ENCODE measurements around the gene CDC14A. TPM values are rescaled to one million over a fixed set of nuclear protein-coding genes. Genes with fewer than 3 reads are reported as not detected.
A peak's percentile ranks its signal among the peaks of the same experiment; 100 is the strongest.

Gene CDC14A
- total and polyA plus RNA-seq, 5 experiments from 2014 or later, result 17.1 to 63.4 (median 31.5) TPM

DNA sequence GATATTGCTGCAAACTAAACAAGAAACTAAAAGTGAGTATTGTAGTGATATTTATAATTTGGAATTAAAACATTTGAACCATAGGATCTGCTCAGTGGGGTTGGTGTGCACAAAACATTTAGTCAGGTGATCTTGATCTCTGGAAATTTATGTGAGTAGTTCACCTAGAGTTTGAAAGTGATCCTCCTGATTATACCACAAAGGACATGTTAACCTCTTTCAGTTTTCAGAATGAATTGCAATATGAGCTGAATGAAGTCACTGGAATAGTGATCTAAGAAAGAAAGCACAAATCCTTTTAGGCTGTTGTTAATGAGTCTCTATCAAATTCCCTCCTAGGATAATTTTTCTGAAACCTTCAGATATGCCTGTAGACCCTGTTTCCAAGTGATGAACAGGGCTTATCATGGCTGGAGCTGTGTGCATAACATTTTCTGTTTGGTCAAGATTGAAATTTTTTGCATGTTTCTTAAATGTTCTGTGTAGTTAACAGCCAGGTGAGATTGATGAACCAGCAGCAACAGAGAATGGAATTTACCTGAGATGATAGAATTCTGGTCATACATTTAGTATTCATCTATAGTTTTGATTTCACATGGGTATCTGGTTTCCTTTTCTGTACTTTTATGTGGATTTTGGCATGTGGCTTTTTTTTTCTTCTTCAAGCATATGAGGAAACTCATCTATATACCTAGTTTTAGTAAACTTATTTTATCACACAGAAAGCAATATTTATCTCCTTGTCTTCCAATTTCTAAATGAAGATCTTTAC, 25.5 kb downstream of the CDC14A start:
- H3K4me3 Mint-ChIP-seq, result peak overlapping the region in 9 of 10 donors; percentile 2 to 70 (median 49)
- H3K27me3 Mint-ChIP-seq, result no peaks in the 10 kb centered on the region
- H3K27ac Mint-ChIP-seq, result peak overlapping the region in 7 of 10 donors; percentile 58 to 91 (median 86)
- POLR2A ChIA-PET, result interaction anchor here (1.0 kb wide), 1 partner anchor 17 kb away, joined by 4 read pairs; no protein-coding TSS in a partner anchor
- peaks cover 0 to 4% (median under 1%) of the 10 kb centered on the region in 9 donors for H3K9me3 Mint-ChIP-seq
- DNase-seq (peak in 2 of 10 donors; percentile 39 to 47), ATAC-seq (peak; percentile 52 to 70)
- H3K36me3 Mint-ChIP-seq, result peaks cover 8 to 47% (median 17%) of the 10 kb centered on the region in 3 donors
- peaks cover 33 to 77% (median 69%) of the 10 kb centered on the region in 4 donors for H3K4me1 Mint-ChIP-seq

DNA sequence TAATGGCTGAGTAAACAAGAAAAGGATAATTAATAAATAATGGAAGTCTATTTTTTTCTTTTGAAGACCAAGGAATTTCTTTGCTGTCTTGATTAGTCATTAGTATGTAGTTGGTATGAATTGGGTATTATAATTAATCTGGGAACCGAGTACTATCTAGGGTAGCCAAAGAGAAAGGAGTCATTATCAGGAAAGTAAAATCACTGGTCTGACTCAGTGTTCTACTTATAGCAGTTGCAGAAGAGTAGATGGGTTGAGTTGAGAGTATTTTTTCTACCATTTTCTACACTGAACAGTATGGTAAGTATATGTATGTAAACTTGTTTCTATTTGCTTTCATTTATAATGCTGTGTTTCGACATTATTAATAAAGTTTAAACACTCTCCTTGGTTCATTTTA, 26.6 kb downstream of the CDC14A start:
- peak overlapping the region in 5 of 10 donors; percentile 7 to 87 (median 72) for H3K27ac Mint-ChIP-seq
- peaks cover 34 to 80% (median 74%) of the 10 kb centered on the region in 4 donors for H3K4me1 Mint-ChIP-seq
- POLR2A ChIA-PET, result no interaction called here
- peaks cover 8 to 51% (median 22%) of the 10 kb centered on the region in 3 donors for H3K36me3 Mint-ChIP-seq
- H3K9me3 Mint-ChIP-seq, result peaks cover 0 to 4% (median 0%) of the 10 kb centered on the region in 9 donors
- ATAC-seq (no peak), DNase-seq (no peak)
- H3K4me3 Mint-ChIP-seq, result peak overlapping the region in 1 of 10 donors; percentile 29
- no peaks in the 10 kb centered on the region for H3K27me3 Mint-ChIP-seq

- no peaks in the 10 kb centered on the region for H3K9me3 Mint-ChIP-seq
- no peaks in the 10 kb centered on the region for H3K27me3 Mint-ChIP-seq
- H3K4me1 Mint-ChIP-seq, result peaks cover 34 to 88% (median 81%) of the 10 kb centered on the region in 4 donors
- H3K36me3 Mint-ChIP-seq, result peaks cover 0 to 52% (median 15%) of the 10 kb centered on the region in 3 donors
- ATAC-seq (no peak), DNase-seq (no peak)
- peak overlapping the region; percentile 3 to 87 (median 30) for H3K27ac Mint-ChIP-seq
- H3K4me3 Mint-ChIP-seq, result peak overlapping the region in 2 of 10 donors; percentile 0 to 5
- POLR2A ChIA-PET, result interaction anchor here (0.9 to 2.8 kb wide), 5 partner anchors 11 to 34 kb away, joined by 3 to 10 read pairs (median 4); no protein-coding TSS in a partner anchor
Measured at GRCh38 chr1:100380635-100381034, 28.3 kb downstream of the CDC14A start.

DNA sequence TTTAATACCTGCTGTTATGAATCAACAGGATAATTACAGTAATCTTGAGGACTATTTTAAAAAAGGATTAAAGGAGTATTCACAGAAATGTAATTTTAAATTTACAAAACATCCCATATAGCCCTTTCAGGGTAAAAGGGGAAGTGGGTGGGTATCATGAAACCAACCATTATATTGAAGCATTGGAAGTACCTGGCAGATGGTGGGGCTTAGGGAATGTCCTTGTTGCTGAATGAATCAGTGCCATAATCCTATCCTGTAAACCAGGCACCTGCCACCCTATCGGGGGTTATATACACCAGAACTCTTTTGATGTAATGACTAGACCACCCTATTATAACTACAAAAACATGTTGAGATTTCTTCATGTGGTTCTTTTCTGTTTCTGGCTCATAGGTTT, 30.4 kb downstream of the CDC14A start:
- DNase-seq (peak in 1 of 10 donors; percentile 24), ATAC-seq (peak; percentile 17 to 47)
- POLR2A ChIA-PET, result interaction anchor here (1.0 to 2.8 kb wide), 4 partner anchors 9 to 69 kb away, joined by 3 to 10 read pairs (median 5); no protein-coding TSS in a partner anchor
- Mint-ChIP-seq H3K27ac (peak overlapping the region in 9 of 10 donors; percentile 60 to 87 (median 81)), H3K4me1 (peaks cover 34 to 88% (median 82%) of the 10 kb centered on the region in 4 donors), H3K9me3 (no peaks in the 10 kb centered on the region), H3K4me3 (peak overlapping the region in 7 of 10 donors; percentile 4 to 68 (median 52)), H3K36me3 (peaks cover 0 to 50% (median 15%) of the 10 kb centered on the region in 3 donors), H3K27me3 (no peaks in the 10 kb centered on the region)

- Mint-ChIP-seq H3K36me3 (peaks cover 0 to 40% (median 13%) of the 10 kb centered on the region in 3 donors), H3K4me1 (peaks cover 33 to 89% (median 82%) of the 10 kb centered on the region in 4 donors), H3K9me3 (no peaks in the 10 kb centered on the region), H3K27ac (peak overlapping the region in 9 of 10 donors; percentile 60 to 87 (median 79)), H3K27me3 (no peaks in the 10 kb centered on the region), H3K4me3 (peak overlapping the region in 4 of 10 donors; percentile 17 to 67 (median 30))
- POLR2A ChIA-PET, result interaction anchor here (0.6 to 1.6 kb wide), 5 partner anchors 25 to 117 kb away, joined by 3 to 5 read pairs (median 4); partner anchors contain the start of gene CDC14A
- DNase-seq (no peak), ATAC-seq (no peak)
Measured at GRCh38 chr1:100383743-100384405, 31.6 kb downstream of the CDC14A start.

DNA sequence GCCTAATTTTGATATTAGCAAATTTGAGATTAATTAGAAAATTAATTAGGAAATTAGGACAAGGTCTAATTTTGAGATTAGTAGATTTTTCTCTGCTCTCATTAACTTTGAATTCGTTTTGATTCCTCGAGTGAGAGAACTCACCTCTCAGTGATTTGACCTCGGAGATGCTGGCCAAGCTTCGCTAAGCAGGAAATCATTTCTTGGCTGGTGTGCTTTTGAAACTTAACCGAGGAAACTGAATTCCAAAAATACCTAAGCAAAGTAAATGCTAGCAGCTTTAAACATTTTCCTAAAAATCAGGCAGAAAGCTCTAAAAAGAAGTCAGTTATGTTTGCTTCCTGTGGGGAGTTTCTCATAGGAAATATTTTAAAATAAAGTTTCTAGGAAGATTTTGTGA, 34.9 kb downstream of the CDC14A start:
- peaks cover 26 to 92% (median 83%) of the 10 kb centered on the region in 4 donors for H3K4me1 Mint-ChIP-seq
- ATAC-seq, result no peak
- no peak for DNase-seq
- H3K4me3 Mint-ChIP-seq, result peak overlapping the region; percentile 56 to 80 (median 70)
- peak overlapping the region; percentile 78 to 96 (median 90) for H3K27ac Mint-ChIP-seq
- no peaks in the 10 kb centered on the region for H3K9me3 Mint-ChIP-seq
- H3K27me3 Mint-ChIP-seq, result no peaks in the 10 kb centered on the region
- peaks cover 6 to 25% (median 7%) of the 10 kb centered on the region in 3 donors for H3K36me3 Mint-ChIP-seq
- POLR2A ChIA-PET, result interaction anchor here (1.4 to 1.7 kb wide), 2 partner anchors 9 to 35 kb away, joined by 6 to 8 read pairs; partner anchors contain the start of gene CDC14A

DNA sequence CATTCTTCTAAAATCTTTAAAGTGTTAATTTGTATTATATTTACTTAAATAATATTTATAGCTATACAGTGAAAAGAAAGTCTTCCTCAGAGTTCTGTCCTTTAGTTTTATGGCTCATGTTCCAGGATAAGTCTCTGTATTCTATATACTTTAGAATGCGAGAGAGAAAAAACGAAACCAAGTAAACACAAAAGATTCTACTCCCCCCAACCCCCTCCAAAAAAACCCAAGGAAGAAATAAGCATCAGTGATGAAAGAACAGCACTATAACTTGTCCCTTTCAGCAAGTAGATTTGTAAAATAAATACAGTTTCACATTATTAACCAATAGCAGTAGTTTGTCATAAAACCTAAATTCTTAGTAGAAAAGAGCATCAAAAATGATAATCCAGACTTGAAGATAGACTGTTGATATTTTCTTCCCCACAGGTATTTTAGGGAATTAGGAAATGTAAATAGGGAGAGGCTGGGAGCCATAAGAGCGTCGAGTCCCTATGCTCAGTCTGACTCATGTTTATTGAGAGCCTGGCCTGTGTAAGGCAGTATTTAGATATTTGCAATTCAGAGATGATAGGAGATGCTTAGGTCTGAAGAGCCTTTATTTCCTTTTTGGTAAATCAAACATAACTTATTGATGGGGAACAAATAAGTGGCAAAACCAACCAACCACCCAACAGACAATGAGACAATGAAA, 35.5 kb downstream of the CDC14A start:
- Mint-ChIP-seq H3K36me3 (peaks cover 6 to 26% (median 7%) of the 10 kb centered on the region in 3 donors), H3K4me3 (peak overlapping the region; percentile 55 to 84 (median 78)), H3K27ac (peak overlapping the region; percentile 78 to 96 (median 92)), H3K27me3 (no peaks in the 10 kb centered on the region), H3K4me1 (peaks cover 27 to 92% (median 85%) of the 10 kb centered on the region in 4 donors), H3K9me3 (no peaks in the 10 kb centered on the region)
- POLR2A ChIA-PET, result interaction anchor here (1.4 to 5.1 kb wide), 3 partner anchors 9 to 35 kb away, joined by 6 to 31 read pairs (median 8); partner anchors contain the start of gene CDC14A
- ATAC-seq (no peak), DNase-seq (peak in 1 of 10 donors; percentile 29)

DNA sequence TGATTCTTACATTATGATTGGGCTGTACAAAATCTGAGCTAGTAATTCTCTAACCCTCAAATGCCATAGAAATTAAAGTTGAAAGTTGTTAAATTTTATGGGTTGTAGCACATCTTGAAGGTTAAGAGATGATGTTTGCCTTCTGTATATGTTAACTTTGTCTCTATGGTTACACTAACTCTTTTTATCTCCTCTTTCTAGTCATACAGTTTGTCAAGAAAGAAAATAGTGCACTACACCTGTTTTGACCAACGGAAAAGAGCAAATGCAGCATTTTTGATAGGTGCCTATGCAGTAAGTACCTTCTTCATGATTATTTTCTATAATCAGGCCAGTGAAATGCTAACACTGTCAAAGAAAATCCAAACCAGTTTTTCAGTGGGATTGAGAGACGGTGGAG, 38.2 kb downstream of the CDC14A start:
- peak; percentile 11 to 37 for ATAC-seq
- peak in 1 of 10 donors; percentile 38 for DNase-seq
- H3K4me3 Mint-ChIP-seq, result peak overlapping the region in 7 of 10 donors; percentile 2 to 60 (median 11)
- no peaks in the 10 kb centered on the region for H3K9me3 Mint-ChIP-seq
- peak overlapping the region; percentile 59 to 96 (median 80) for H3K27ac Mint-ChIP-seq
- H3K27me3 Mint-ChIP-seq, result no peaks in the 10 kb centered on the region
- H3K36me3 Mint-ChIP-seq, result peaks cover 6 to 27% (median 6%) of the 10 kb centered on the region in 3 donors
- POLR2A ChIA-PET, result interaction anchor here (0.8 to 5.1 kb wide), 4 partner anchors 10 to 50 kb away, joined by 3 to 31 read pairs (median 7); partner anchors contain the start of gene CDC14A
- H3K4me1 Mint-ChIP-seq, result peaks cover 37 to 92% (median 85%) of the 10 kb centered on the region in 4 donors

GRCh38 chr1:100391675-100392074, 39.4 kb downstream of the CDC14A start:
- H3K9me3 Mint-ChIP-seq, result no peaks in the 10 kb centered on the region
- peaks cover 6 to 28% (median 11%) of the 10 kb centered on the region in 3 donors for H3K36me3 Mint-ChIP-seq
- POLR2A ChIA-PET, result interaction anchor here (0.7 to 5.1 kb wide), 10 partner anchors 9 to 64 kb away, joined by 3 to 31 read pairs (median 4); partner anchors contain the start of gene CDC14A
- H3K4me3 Mint-ChIP-seq, result peak overlapping the region in 4 of 10 donors; percentile 12 to 35 (median 22)
- peak in 8 of 10 donors; percentile 25 to 71 (median 55) for DNase-seq
- ATAC-seq, result peak; percentile 76 to 89
- H3K4me1 Mint-ChIP-seq, result peaks cover 43 to 92% (median 88%) of the 10 kb centered on the region in 4 donors
- H3K27me3 Mint-ChIP-seq, result no peaks in the 10 kb centered on the region
- H3K27ac Mint-ChIP-seq, result peak overlapping the region; percentile 57 to 98 (median 88)

DNA sequence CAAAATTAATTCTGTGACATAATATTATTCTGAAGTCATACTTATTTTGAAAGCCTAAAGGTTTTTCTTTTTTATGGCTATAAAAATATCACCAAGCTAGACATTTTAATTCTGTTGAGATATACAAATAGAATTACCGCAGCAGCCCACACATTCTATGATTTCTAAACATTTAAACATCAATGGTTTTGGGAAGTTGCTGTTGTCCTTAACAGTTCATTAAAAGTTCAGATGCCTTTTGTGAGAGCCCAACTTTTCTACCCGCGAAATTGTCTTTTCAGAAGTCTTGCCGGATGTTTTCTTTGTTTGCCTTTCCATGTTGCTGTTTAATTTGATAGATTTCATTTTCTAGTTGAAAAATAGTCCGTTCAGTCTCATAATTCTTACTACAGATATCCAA, 40.5 kb downstream of the CDC14A start:
- H3K4me1 Mint-ChIP-seq, result peaks cover 45 to 94% (median 90%) of the 10 kb centered on the region in 4 donors
- POLR2A ChIA-PET, result interaction anchor here (1.7 to 6.0 kb wide), 4 partner anchors 12 to 63 kb away, joined by 4 to 51 read pairs (median 20); partner anchors contain the start of gene CDC14A
- H3K36me3 Mint-ChIP-seq, result peaks cover 6 to 28% (median 11%) of the 10 kb centered on the region in 3 donors
- peak overlapping the region; percentile 63 to 98 (median 88) for H3K27ac Mint-ChIP-seq
- H3K9me3 Mint-ChIP-seq, result no peaks in the 10 kb centered on the region
- no peak for ATAC-seq
- peak overlapping the region in 7 of 10 donors; percentile 11 to 35 (median 25) for H3K4me3 Mint-ChIP-seq
- no peaks in the 10 kb centered on the region for H3K27me3 Mint-ChIP-seq
- DNase-seq, result no peak

DNA sequence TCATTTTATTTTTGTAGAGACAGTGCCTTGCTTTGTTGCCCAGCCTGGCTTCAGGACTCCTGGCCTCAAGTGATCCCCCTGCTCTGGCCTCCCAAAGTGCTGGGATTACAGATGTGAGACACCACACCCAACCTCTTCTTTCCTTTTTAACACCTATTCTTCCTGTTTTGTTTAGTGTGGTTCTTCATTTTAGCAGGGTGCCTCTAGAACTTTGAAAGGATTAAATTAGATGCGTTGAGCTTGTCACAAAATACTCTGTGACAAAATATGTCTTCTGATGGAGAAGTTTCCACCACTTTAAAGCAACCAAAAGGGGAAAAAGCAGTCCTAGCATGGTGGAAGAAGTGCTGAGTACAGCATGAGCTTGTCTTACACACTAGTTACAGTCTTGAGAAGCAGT, 42.0 kb downstream of the CDC14A start:
- Mint-ChIP-seq H3K36me3 (peaks cover 6 to 28% (median 11%) of the 10 kb centered on the region in 3 donors), H3K27ac (peak overlapping the region; percentile 83 to 98 (median 90)), H3K4me1 (peaks cover 47 to 96% (median 90%) of the 10 kb centered on the region in 4 donors), H3K27me3 (no peaks in the 10 kb centered on the region), H3K9me3 (peaks cover 0 to 2% (median 0%) of the 10 kb centered on the region in 9 donors), H3K4me3 (peak overlapping the region; percentile 1 to 63 (median 51))
- peak in 2 of 10 donors; percentile 47 to 52 for DNase-seq
- peak in 1 of 2 donors; percentile 41 for ATAC-seq
- POLR2A ChIA-PET, result interaction anchor here (0.6 to 6.0 kb wide), 4 partner anchors 12 to 41 kb away, joined by 3 to 51 read pairs (median 4); partner anchors contain the start of gene CDC14A

Data from naive thymus-derived CD8-positive, alpha-beta T cell (primary cell).